Transverse colon (tissue), 4 donors: ENCODE data around the gene ACSF3. TPM values are rescaled to one million over a fixed set of nuclear protein-coding genes. Genes with fewer than 3 reads are reported as not detected.

ENCODE experiments used
- DNase-seq: peaks from one replicate; pipeline ENCODE4 v3.0.0-alpha.2; 2019
- H3K27ac ChIP-seq, 4 donors: fragments of 200-600 bp; sonication (generic); 2 replicates each; pipeline ENCODE4 v1.5.1; 2016 to 2018; ENCODE audit warnings: inconsistent platforms in 4 of 4
- H3K27me3 ChIP-seq: fragments of 200-600 bp; sonication (generic); 2 replicates; pipeline ENCODE4 v1.5.1; 2017; ENCODE audit warnings: inconsistent platforms
- H3K36me3 ChIP-seq, 4 donors: fragments of 200-600 bp; sonication (generic); 2 replicates each; pipeline ENCODE4 v1.5.1; 2017 to 2019; ENCODE audit warnings: inconsistent platforms in 4 of 4
- H3K4me1 ChIP-seq, 4 donors: fragments of 200-600 bp; sonication (generic); 2 replicates each; pipeline ENCODE4 v1.5.1; 2017 to 2020; ENCODE audit warnings: inconsistent platforms in 4 of 4
- H3K4me3 ChIP-seq, 4 donors: fragments of 200-600 bp; sonication (generic); 1 replicate in 1 of 4; 2 replicates in 3 of 4; pipeline versions ENCODE4 v1.5.1 to v1.6.1; 2017 to 2019; ENCODE audit warnings: inconsistent platforms in 4 of 4
- H3K9me3 ChIP-seq, 2 donors: fragments of 200-600 bp; sonication (generic); 2 replicates each; pipeline ENCODE4 v1.5.1; 2017 to 2019; ENCODE audit warnings: inconsistent platforms in 2 of 2
- EP300 ChIP-seq: sonication (generic); formaldehyde crosslinking; IDR thresholded peaks from one replicate; pipeline ENCODE4 v1.6.1; 2017; ENCODE audit warnings: antibody characterized with exemption, low read depth
- POLR2A ChIP-seq: fragments of 450-650 bp; IDR thresholded peaks from one replicate; pipeline ENCODE4 v1.6.1; 2016; ENCODE audit warnings: antibody characterized with exemption, mild to moderate bottlenecking, moderate library complexity
- POLR2AphosphoS5 ChIP-seq, 3 donors: sonication (generic); formaldehyde crosslinking; IDR thresholded peaks; one replicate each; pipeline ENCODE4 v1.6.1; 2016; ENCODE audit warnings: antibody characterized with exemption in 3 of 3
- WGBS, 2 donors: methylation state at CpG; one replicate each; pipeline ENCODE4 v1.1.5; 2018; ENCODE audit warnings: low coverage in 1 of 2; 5-methylcytosine and 5-hydroxymethylcytosine counted together
- in situ Hi-C, 4 donors: fragments of 200-750 bp; cut with MboI; loops; one replicate each; pipeline versions ENCODE4 v1.15.0 to v1.15.1; 2017; ENCODE audit warnings: low sequenced_read_pairs in 3 of 4, low pct_ligation_motif_present in 1 of 4, low pct_unique_long_range_greater_than_20kb in 1 of 4
- intact Hi-C: fragments of 100-400 bp; cut with DNase I; formaldehyde crosslinking; loops from one replicate; pipeline ENCODE4 v1.15.1; 2023; ENCODE audit warnings: low total_unique reads
- total RNA-seq, 4 donors: library from RNA; depleted of rRNA; stranded (reverse); fragments of >200 nt; gene quantifications; one replicate each; pipeline ENCODE4 v1.1.0, GENCODE V29; 2016
- TF ChIP-seq, protein P1 (sequence below), 5 experiments: fragments of 200-600 bp in 3 of 5; fragments of 450-650 bp in 2 of 5; sonication (generic) in 3 of 5; IDR thresholded peaks; 1 replicate in 2 of 5; 2 replicates in 3 of 5; pipeline ENCODE4 v1.5.1; 2016 to 2017; ENCODE audit warnings: antibody characterized with exemption in 5 of 5, inconsistent platforms in 3 of 5, mild to moderate bottlenecking in 2 of 5, moderate library complexity in 1 of 5

The ACSF3 gene
- total RNA-seq, 4 donors from 2014 or later = 54.5 to 120 (median 75.8) TPM

DNA sequence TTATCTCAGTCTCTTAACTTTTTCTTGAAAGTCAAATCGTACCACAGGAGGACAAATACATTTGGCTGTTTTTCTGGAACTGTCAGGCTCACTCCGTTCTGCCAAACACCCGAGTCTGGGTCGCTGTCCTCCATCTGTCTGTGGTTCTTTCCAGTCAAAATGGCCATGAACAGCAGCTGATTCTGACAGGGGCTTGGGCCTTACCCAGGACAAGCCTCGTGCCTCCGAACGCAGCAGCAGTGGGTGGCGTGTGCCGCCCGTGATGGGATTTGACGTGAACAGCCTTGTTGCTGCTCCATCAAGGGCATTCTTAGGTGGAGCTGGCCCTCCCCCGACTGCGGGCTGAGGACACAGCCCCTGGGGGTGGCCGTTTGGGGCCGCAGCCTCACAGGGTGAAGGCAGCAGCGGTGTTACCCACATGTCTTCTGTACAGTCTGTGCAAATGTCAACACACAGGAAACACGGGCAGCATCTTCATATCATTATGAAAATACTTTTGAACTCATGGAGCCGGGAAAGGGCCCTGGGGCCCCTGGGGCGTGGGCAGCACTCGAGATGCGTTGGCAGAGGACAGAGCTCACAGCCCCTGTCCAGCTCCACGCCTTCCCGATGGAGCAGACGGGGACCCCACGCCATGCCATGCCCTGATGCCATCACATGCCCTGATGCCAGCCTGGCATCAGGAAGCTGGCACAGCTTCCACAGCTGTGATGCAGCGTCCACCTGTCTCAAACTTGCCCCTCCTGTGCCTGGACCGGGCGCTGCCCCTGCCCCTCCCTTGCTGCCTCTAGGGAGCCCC, 8.6 kb upstream of the ACSF3 start:
- Histone ChIP-seq H3K9me3 (no peaks in the 10 kb centered on the region), H3K4me1 (no peaks in the 10 kb centered on the region), H3K27me3 (peaks cover 24% of the 10 kb centered on the region), H3K36me3 (no peaks in the 10 kb centered on the region), H3K4me3 (no peak overlapping the region), H3K27ac (no peak overlapping the region)
- intact Hi-C loops (no loop called here), in situ Hi-C loops (no loop called here)
- 48 to 75% methylated on average over 4 to 26 of the region's 28 CpGs for WGBS, 2 donors
- DNase-seq = no peak
- TF ChIP-seq POLR2AphosphoS5 (IDR thresholded peaks at IDR 0.05) = no peak
- TF ChIP-seq POLR2A = no peak
- TF ChIP-seq, protein P1, sequence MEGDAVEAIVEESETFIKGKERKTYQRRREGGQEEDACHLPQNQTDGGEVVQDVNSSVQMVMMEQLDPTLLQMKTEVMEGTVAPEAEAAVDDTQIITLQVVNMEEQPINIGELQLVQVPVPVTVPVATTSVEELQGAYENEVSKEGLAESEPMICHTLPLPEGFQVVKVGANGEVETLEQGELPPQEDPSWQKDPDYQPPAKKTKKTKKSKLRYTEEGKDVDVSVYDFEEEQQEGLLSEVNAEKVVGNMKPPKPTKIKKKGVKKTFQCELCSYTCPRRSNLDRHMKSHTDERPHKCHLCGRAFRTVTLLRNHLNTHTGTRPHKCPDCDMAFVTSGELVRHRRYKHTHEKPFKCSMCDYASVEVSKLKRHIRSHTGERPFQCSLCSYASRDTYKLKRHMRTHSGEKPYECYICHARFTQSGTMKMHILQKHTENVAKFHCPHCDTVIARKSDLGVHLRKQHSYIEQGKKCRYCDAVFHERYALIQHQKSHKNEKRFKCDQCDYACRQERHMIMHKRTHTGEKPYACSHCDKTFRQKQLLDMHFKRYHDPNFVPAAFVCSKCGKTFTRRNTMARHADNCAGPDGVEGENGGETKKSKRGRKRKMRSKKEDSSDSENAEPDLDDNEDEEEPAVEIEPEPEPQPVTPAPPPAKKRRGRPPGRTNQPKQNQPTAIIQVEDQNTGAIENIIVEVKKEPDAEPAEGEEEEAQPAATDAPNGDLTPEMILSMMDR (IDR thresholded peaks at IDR 0.05) = no peak
- TF ChIP-seq EP300 = no peak

DNA sequence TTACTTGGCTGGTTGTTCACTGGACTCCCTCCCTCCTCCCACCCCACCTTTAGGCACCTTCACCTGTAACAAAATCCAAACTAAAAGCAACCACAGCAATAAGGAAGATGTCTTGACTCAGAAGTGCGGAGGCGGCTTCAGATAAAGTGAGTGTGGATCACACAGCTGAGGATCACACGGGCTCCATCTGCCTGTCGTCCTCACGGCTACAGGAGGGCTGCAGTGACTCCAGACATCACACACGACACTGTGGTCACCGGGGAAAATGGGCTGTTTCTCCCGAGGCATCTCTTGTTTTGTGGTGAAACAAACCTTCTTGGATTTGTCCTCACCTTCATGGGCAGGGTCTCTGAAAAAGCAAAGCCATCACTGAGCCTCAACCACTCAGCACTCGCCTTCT, 7.9 kb upstream of the ACSF3 start:
- no peak overlapping the region for H3K4me3 ChIP-seq
- DNase-seq = no peak
- H3K9me3 ChIP-seq = no peaks in the 10 kb centered on the region
- H3K27ac ChIP-seq = no peak overlapping the region
- in situ Hi-C loops = no loop called here
- intact Hi-C loops = no loop called here
- peaks cover 30% of the 10 kb centered on the region for H3K27me3 ChIP-seq
- WGBS, 2 donors = 85% methylated on average over 9 of the region's 9 CpGs; no CpG with 5 or more reads in 1 of the 2 donors
- H3K4me1 ChIP-seq = no peaks in the 10 kb centered on the region
- TF ChIP-seq POLR2A = no peak
- TF ChIP-seq, protein P1 (IDR thresholded peaks at IDR 0.05) = no peak
- TF ChIP-seq POLR2AphosphoS5 (IDR thresholded peaks at IDR 0.05) = no peak
- TF ChIP-seq EP300 = no peak
- H3K36me3 ChIP-seq = no peaks in the 10 kb centered on the region

DNA sequence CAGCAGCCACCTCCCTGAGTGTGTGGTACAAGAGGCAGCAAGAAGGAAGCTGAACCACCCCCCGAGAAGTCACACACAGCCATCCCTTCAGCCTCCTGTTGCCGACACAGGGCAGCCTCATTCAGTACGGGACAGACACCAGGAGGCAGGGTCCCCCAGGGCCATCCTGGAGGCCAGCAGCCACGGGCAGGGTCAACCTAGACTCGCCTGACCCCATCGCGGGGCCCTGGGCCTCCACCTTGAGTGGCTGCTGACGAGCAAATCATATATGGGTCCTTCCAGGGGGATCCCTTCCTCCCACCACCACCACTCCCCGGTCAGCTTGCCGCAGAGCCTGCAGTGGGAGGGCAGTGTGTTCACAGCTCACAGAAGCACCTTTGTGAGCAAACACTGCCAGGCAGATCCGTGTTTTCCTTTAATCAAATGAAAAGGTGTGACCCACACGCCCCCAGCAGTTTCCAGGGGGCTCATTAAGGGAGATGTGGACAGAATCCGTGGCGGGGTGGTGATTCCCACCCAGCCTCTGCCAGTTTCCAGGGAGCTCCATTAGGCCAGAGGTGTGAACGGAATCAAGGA, 5.6 kb upstream of the ACSF3 start:
- no peaks in the 10 kb centered on the region for H3K36me3 ChIP-seq
- DNase-seq = no peak
- TF ChIP-seq POLR2AphosphoS5 (IDR thresholded peaks at IDR 0.05) = no peak
- TF ChIP-seq EP300 = no peak
- no peak for TF ChIP-seq POLR2A
- TF ChIP-seq, protein P1 (IDR thresholded peaks at IDR 0.05) = no peak
- H3K4me3 ChIP-seq = no peak overlapping the region
- in situ Hi-C loops = no loop called here
- H3K9me3 ChIP-seq = no peaks in the 10 kb centered on the region
- intact Hi-C loops = no loop called here
- no peak overlapping the region for H3K27ac ChIP-seq
- H3K4me1 ChIP-seq = peaks cover 0 to under 1% (median 0%) of the 10 kb centered on the region in 4 donors
- H3K27me3 ChIP-seq = peaks cover 36% of the 10 kb centered on the region
- WGBS, 2 donors = 44 to 67% methylated on average over 3 to 15 of the region's 15 CpGs

DNA sequence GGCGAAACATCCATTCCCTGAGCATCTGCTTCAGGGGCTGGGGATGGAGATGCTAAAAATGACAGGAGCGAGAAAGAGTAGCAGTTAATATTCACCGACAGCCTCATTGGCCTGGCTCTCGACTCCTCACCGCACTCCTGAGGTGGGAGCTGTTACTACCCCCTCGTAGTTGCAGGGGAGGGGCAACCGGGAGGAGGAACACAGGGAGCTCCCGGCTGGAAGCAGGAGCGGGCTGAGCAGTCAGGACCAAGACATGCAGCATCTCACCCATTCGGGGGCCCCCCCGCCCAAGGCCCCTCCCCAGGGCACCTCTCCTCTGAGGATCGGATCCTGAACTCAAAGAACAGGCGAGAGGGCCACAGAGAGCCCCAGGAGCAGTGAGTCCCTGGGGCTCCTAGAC, 4.5 kb upstream of the ACSF3 start:
- H3K9me3 ChIP-seq = no peaks in the 10 kb centered on the region
- TF ChIP-seq, protein P1 (IDR thresholded peaks at IDR 0.05) = no peak
- TF ChIP-seq EP300 (no peak), POLR2A (no peak), POLR2AphosphoS5 (IDR thresholded peaks at IDR 0.05) (no peak)
- no peak for DNase-seq
- WGBS, 2 donors = 62% methylated on average over 13 of the region's 13 CpGs; no CpG with 5 or more reads in 1 of the 2 donors
- no peak overlapping the region for H3K27ac ChIP-seq
- H3K4me3 ChIP-seq = no peak overlapping the region
- H3K27me3 ChIP-seq = peaks cover 36% of the 10 kb centered on the region
- in situ Hi-C loops (no loop called here), intact Hi-C loops (no loop called here)
- no peaks in the 10 kb centered on the region for H3K36me3 ChIP-seq
- peaks cover 0 to 6% (median 5%) of the 10 kb centered on the region in 4 donors for H3K4me1 ChIP-seq
